IMR-90 (cell line): Measurements from ENCODE around the gene ASTE1. TPM values are rescaled to one million over a fixed set of nuclear protein-coding genes. Genes with fewer than 3 reads are reported as not detected.

Experiments used
- ATAC-seq: fragments of 200-7000 bp; cut with Tn5 transposase; 2 replicates; pipeline ENCODE4 v1.9.1; 2020; ENCODE audit warnings: low read depth, mild to moderate bottlenecking, moderate library complexity
- BruUV-seq: library from RNA; stranded (reverse); fragments of 400-500 nt; replicated peaks from 2 replicates; lab custom pipeline; 2021; lab: Mats Ljungman, UMichigan
- CTCF ChIA-PET: fragments of 300-600 bp; formaldehyde crosslinking; extraction: SDS; loops from one replicate; lab custom pipeline; 2021; ENCODE audit warnings: antibody characterized with exemption; lab: Yijun Ruan, JAX
- POLR2A ChIA-PET: fragments of 300-600 bp; sonication (Branson Sonifier 250); formaldehyde crosslinking; loops from one replicate; lab custom pipeline; 2022; ENCODE audit warnings: antibody characterized with exemption; ENCODE audit not compliant: unreplicated experiment; lab: Charles Lee
- DNase-seq: peaks from one replicate; pipeline ENCODE4 v3.0.0; 2013
- H2AFZ ChIP-seq: replicated peaks from 2 replicates; pipeline ENCODE3; 2013; ENCODE audit warnings: low read length, mild to moderate bottlenecking; ENCODE audit not compliant: poor library complexity
- H2AK5ac ChIP-seq: 2 replicates; pipeline ENCODE4 v1.6.1; 2013; ENCODE audit warnings: low read depth, low read length, inconsistent platforms
- H2AK9ac ChIP-seq: replicated peaks from 2 replicates; pipeline ENCODE3; 2013; ENCODE audit warnings: mild to moderate bottlenecking, low read depth, low read length, moderate library complexity; ENCODE audit not compliant: poor library complexity
- H2BK120ac ChIP-seq: 2 replicates; pipeline ENCODE4 v1.6.1; 2013; ENCODE audit warnings: low read depth, low read length, inconsistent platforms
- H2BK15ac ChIP-seq: 3 replicates; pipeline ENCODE4 v1.6.1; 2013; ENCODE audit warnings: low read depth, low read length, inconsistent platforms
- H2BK20ac ChIP-seq: 2 replicates; pipeline ENCODE4 v1.6.1; 2013; ENCODE audit warnings: low read depth, mild to moderate bottlenecking, inconsistent platforms, low read length, moderate library complexity
- H2BK5ac ChIP-seq: 2 replicates; pipeline ENCODE4 v1.6.1; 2013; ENCODE audit warnings: mild to moderate bottlenecking, low read depth, low read length, inconsistent platforms; ENCODE audit not compliant: poor library complexity, severe bottlenecking
- H3K14ac ChIP-seq: replicated peaks from 2 replicates; pipeline ENCODE4 v1.6.1; 2013; ENCODE audit warnings: low read depth, low read length, inconsistent platforms
- H3K18ac ChIP-seq: 2 replicates; pipeline ENCODE4 v1.6.1; 2013; ENCODE audit warnings: low read depth, low read length, control low read depth
- H3K23ac ChIP-seq: 2 replicates; pipeline ENCODE4 v1.6.1; 2013; ENCODE audit warnings: low read depth, low read length, inconsistent platforms
- H3K27ac ChIP-seq: 2 replicates; pipeline ENCODE4 v1.5.1; 2013; ENCODE audit warnings: mild to moderate bottlenecking, control low read depth, low read length; ENCODE audit not compliant: insufficient read depth
- H3K27me3 ChIP-seq: 2 replicates; pipeline ENCODE4 v1.6.1; 2013; ENCODE audit warnings: low read length; ENCODE audit not compliant: control insufficient read depth, insufficient read depth
- H3K36me3 ChIP-seq: 2 replicates; pipeline ENCODE4 v1.6.1; 2013; ENCODE audit warnings: low read length, mixed read lengths; ENCODE audit not compliant: control insufficient read depth, insufficient read depth
- H3K4ac ChIP-seq: 2 replicates; pipeline ENCODE4 v1.6.1; 2013; ENCODE audit warnings: low read depth, low read length, inconsistent platforms
- H3K4me1 ChIP-seq: 2 replicates; pipeline ENCODE4 v1.6.1; 2013; ENCODE audit warnings: low read length, mixed read lengths; ENCODE audit not compliant: control insufficient read depth, insufficient read depth
- H3K4me2 ChIP-seq: 2 replicates; pipeline ENCODE4 v1.6.1; 2013; ENCODE audit warnings: low read depth, mild to moderate bottlenecking, control low read depth, low read length, moderate library complexity
- H3K4me3 ChIP-seq: 2 replicates; pipeline ENCODE4 v1.5.1; 2013; ENCODE audit warnings: low read depth, mild to moderate bottlenecking, control low read depth, low read length, moderate library complexity; ENCODE audit not compliant: insufficient read depth
- H3K56ac ChIP-seq: 2 replicates; pipeline ENCODE4 v1.6.1; 2013; ENCODE audit warnings: low read length, inconsistent platforms; ENCODE audit not compliant: insufficient read depth; ENCODE audit errors: extremely low read depth
- H3K79me1 ChIP-seq, 2 experiments: 2 replicates each; pipeline ENCODE4 v1.6.1; 2013; ENCODE audit warnings: low read length in 2 of 2, inconsistent platforms in 1 of 2, low read depth in 1 of 2
- H3K9ac ChIP-seq: 2 replicates; pipeline ENCODE4 v1.6.1; 2013; ENCODE audit warnings: low read depth, low read length, control low read depth
- H3K9me1 ChIP-seq: 2 replicates; pipeline ENCODE4 v1.6.1; 2013; ENCODE audit warnings: low read length, inconsistent platforms; ENCODE audit not compliant: insufficient read depth
- H3K9me3 ChIP-seq: 2 replicates; pipeline ENCODE4 v1.6.1; 2013; ENCODE audit warnings: low read length; ENCODE audit not compliant: control insufficient read depth, insufficient read depth
- H4K20me1 ChIP-seq: 2 replicates; pipeline ENCODE4 v1.6.1; 2013; ENCODE audit warnings: low read length, inconsistent platforms; ENCODE audit not compliant: insufficient read depth
- H4K5ac ChIP-seq: 2 replicates; pipeline ENCODE4 v1.6.1; 2013; ENCODE audit warnings: mild to moderate bottlenecking, low read depth, low read length, control low read depth
- H4K8ac ChIP-seq, 2 experiments: 2 replicates each; pipeline ENCODE4 v1.6.1; 2013; ENCODE audit warnings: low read depth in 2 of 2, low read length in 2 of 2, control low read depth in 1 of 2, inconsistent platforms in 1 of 2
- H4K91ac ChIP-seq: 2 replicates; pipeline ENCODE4 v1.6.1; 2013; ENCODE audit warnings: low read depth, low read length, inconsistent platforms; ENCODE audit not compliant: insufficient read depth
- CEBPB ChIP-seq: IDR thresholded peaks from 2 replicates; pipeline ENCODE4 v1.6.1; 2012; ENCODE audit warnings: low read depth, low read length, improper control_type of control experiment
- MXI1 ChIP-seq: IDR thresholded peaks from 2 replicates; pipeline ENCODE4 v1.6.1; 2012; ENCODE audit warnings: low read depth, mild to moderate bottlenecking, low read length, moderate library complexity, borderline replicate concordance
- WGBS, 2 experiments: methylation state at CpG; one replicate each; pipeline versions ENCODE4 v1.1.5 to v1.1.7; 2013; ENCODE audit warnings: missing lambda C conversion rate in 2 of 2; ENCODE audit not compliant: insufficient read length in 1 of 2; ENCODE audit errors: extremely low coverage in 2 of 2; 5-methylcytosine and 5-hydroxymethylcytosine counted together
- dilution Hi-C: fragments of 300-500 bp; cut with HindIII; formaldehyde crosslinking; loops from one replicate; pipeline ENCODE4 v1.14.3; 2018; ENCODE audit warnings: low sequenced_read_pairs; ENCODE audit not compliant: unreplicated experiment
- in situ Hi-C: fragments of 300-500 bp; cut with MboI; formaldehyde crosslinking; loops from 3 replicates; pipeline ENCODE4 v1.14.3; 2019; ENCODE audit warnings: low sequenced_read_pairs, inconsistent platforms, mixed read lengths
- intact Hi-C: fragments of 100-400 bp; cut with micrococcal nuclease; formaldehyde crosslinking; loops from 2 replicates; pipeline ENCODE4 v1.10.0; 2022
- polyA plus RNA-seq, 3 experiments: library from polyadenylated mRNA; depleted of rRNA; stranded (reverse); fragments of >200 nt; gene quantifications; 2 replicates each; pipeline ENCODE4 v1.2.3, GENCODE V29; 2012; ENCODE audit warnings: low replicate concordance in 1 of 3
- total RNA-seq: library from RNA; depleted of rRNA; stranded (reverse); fragments of >200 nt; gene quantifications from 2 replicates; pipeline ENCODE4 v1.2.3, GENCODE V29; 2012

The ASTE1 gene
- total and polyA plus RNA-seq, 2 of the 4 experiments (the other 2 are of a cell fraction) = 3.2 to 7.5 TPM

GRCh38 chr3:131007782-131008181, 18.8 kb downstream of the ASTE1 start:
- intact Hi-C loops (no loop called here), dilution Hi-C loops (no loop called here), in situ Hi-C loops (no loop called here)
- H2AK9ac ChIP-seq = no peak overlapping the region
- POLR2A ChIA-PET = no interaction called here
- CTCF ChIA-PET = no interaction called here
- H3K36me3 ChIP-seq = peaks cover 7% of the 10 kb centered on the region
- BruUV-seq = no TSS peak
- H3K14ac ChIP-seq = no peak overlapping the region
- no peak overlapping the region for H3K4me3 ChIP-seq
- H3K79me1 ChIP-seq = peaks cover 0 to 3% of the 10 kb centered on the region in 2 experiments; a peak in 1 of 4 replicates
- H2BK20ac ChIP-seq = no peak overlapping the region
- H4K5ac ChIP-seq = no peak overlapping the region
- TF ChIP-seq MXI1 (no peak), CEBPB (peak; percentile 95)
- no peak overlapping the region for H2AK5ac ChIP-seq
- H2AFZ ChIP-seq = no peak overlapping the region
- peak; percentile 11; the same call in 1 of the 2 replicates for ATAC-seq
- H2BK15ac ChIP-seq = no peak overlapping the region
- H3K4ac ChIP-seq = no peak overlapping the region
- H4K91ac ChIP-seq = no peak overlapping the region
- no peak overlapping the region for H3K9ac ChIP-seq
- H3K9me3 ChIP-seq = no peaks in the 10 kb centered on the region
- no peak overlapping the region for H4K8ac ChIP-seq
- peak; percentile 28 for DNase-seq
- no peaks in the 10 kb centered on the region for H3K27me3 ChIP-seq
- H2BK5ac ChIP-seq = no peak overlapping the region
- no peak overlapping the region for H3K23ac ChIP-seq
- WGBS, 2 experiments = no CpG with 5 or more reads among the region's 2 CpGs
- no peaks in the 10 kb centered on the region for H3K4me1 ChIP-seq
- H4K20me1 ChIP-seq = no peaks in the 10 kb centered on the region
- no peak overlapping the region for H3K4me2 ChIP-seq
- H3K56ac ChIP-seq = no peak overlapping the region
- no peak overlapping the region for H3K18ac ChIP-seq
- no peak overlapping the region for H3K27ac ChIP-seq
- no peaks in the 10 kb centered on the region for H3K9me1 ChIP-seq
- H2BK120ac ChIP-seq = no peak overlapping the region
